A673 (cell line): ENCODE measurements around the gene CCDC137. TPM values are rescaled to one million over a fixed set of nuclear protein-coding genes. Genes with fewer than 3 reads are reported as not detected.

Experiments used
- BruUV-seq: library from RNA; stranded (reverse); fragments of 400-500 nt; replicated peaks from 2 replicates; lab custom pipeline; 2021; lab: Mats Ljungman, UMichigan
- CTCF ChIA-PET: fragments of 300-600 bp; sonication (Branson Sonifier 250); formaldehyde crosslinking; loops from one replicate; lab custom pipeline; 2022; ENCODE audit warnings: antibody characterized with exemption; lab: Charles Lee
- POLR2A ChIA-PET: fragments of 300-600 bp; sonication (Branson Sonifier 250); formaldehyde crosslinking; loops from one replicate; lab custom pipeline; 2022; ENCODE audit warnings: antibody characterized with exemption; ENCODE audit not compliant: low non-redundant PET; lab: Charles Lee
- DNase-seq: peaks from one replicate; pipeline ENCODE4 v3.0.0-alpha.2; 2015; ENCODE audit warnings: low spot score
- H3K27ac ChIP-seq: fragments of 200-600 bp; sonication (generic); 2 replicates; pipeline ENCODE4 v1.5.1; 2016; ENCODE audit warnings: mixed run types, low read depth, mild to moderate bottlenecking, mixed read lengths, antibody characterized with exemption, low read length; ENCODE audit not compliant: poor library complexity, severe bottlenecking
- H3K27me3 ChIP-seq: fragments of 200-600 bp; sonication (generic); replicated peaks from 2 replicates; pipeline ENCODE4 v1.6.1; 2017; ENCODE audit warnings: mixed run types, low read depth, mild to moderate bottlenecking, mixed read lengths, antibody characterized with exemption, low read length; ENCODE audit not compliant: insufficient read depth, poor library complexity
- H3K36me3 ChIP-seq: fragments of 200-600 bp; sonication (generic); 2 replicates; pipeline ENCODE4 v1.6.1; 2016; ENCODE audit warnings: mixed run types, mild to moderate bottlenecking, mixed read lengths, antibody characterized with exemption, low read length; ENCODE audit not compliant: insufficient read depth, poor library complexity, severe bottlenecking
- H3K4me1 ChIP-seq: fragments of 200-600 bp; sonication (generic); 2 replicates; pipeline ENCODE4 v1.6.1; 2017; ENCODE audit warnings: mixed run types, mild to moderate bottlenecking, mixed read lengths, antibody characterized with exemption, low read length; ENCODE audit not compliant: insufficient read depth, poor library complexity, severe bottlenecking
- H3K4me3 ChIP-seq: fragments of 200-600 bp; sonication (generic); 2 replicates; pipeline ENCODE4 v1.5.1; 2016; ENCODE audit warnings: low read depth, mixed run types, mild to moderate bottlenecking, mixed read lengths, low read length; ENCODE audit not compliant: poor library complexity, severe bottlenecking
- H3K9me3 ChIP-seq: fragments of 200-600 bp; sonication (generic); 2 replicates; pipeline ENCODE4 v1.6.1; 2016; ENCODE audit warnings: mixed run types, low read depth, mild to moderate bottlenecking, mixed read lengths, antibody characterized with exemption, low read length; ENCODE audit not compliant: poor library complexity, severe bottlenecking
- EZH2 ChIP-seq: fragments of 200-600 bp; sonication (generic); IDR thresholded peaks from 2 replicates; pipeline ENCODE4 v1.6.1; 2017; ENCODE audit warnings: borderline replicate concordance, low read depth, mild to moderate bottlenecking, mixed read lengths, antibody characterized with exemption, low read length; ENCODE audit not compliant: poor library complexity, severe bottlenecking
- intact Hi-C: fragments of 100-400 bp; cut with micrococcal nuclease; formaldehyde crosslinking; loops from one replicate; pipeline ENCODE4 v1.10.0; 2022; ENCODE audit not compliant: unreplicated experiment
- total RNA-seq: library from RNA; stranded (reverse); gene quantifications from 2 replicates; pipeline ENCODE4 v1.2.3, GENCODE V29; 2021
- TF ChIP-seq, protein P1 (sequence below): fragments of 300-800, 200-600 bp; sonication (generic); conservative IDR thresholded peaks from 2 replicates; pipeline ENCODE4 v1.5.1; 2017; ENCODE audit warnings: low read depth, mild to moderate bottlenecking, antibody characterized with exemption, low read length, moderate library complexity, mixed read lengths

Gene CCDC137
- total RNA-seq, 1 experiment from 2014 or later = 56.3 TPM

DNA sequence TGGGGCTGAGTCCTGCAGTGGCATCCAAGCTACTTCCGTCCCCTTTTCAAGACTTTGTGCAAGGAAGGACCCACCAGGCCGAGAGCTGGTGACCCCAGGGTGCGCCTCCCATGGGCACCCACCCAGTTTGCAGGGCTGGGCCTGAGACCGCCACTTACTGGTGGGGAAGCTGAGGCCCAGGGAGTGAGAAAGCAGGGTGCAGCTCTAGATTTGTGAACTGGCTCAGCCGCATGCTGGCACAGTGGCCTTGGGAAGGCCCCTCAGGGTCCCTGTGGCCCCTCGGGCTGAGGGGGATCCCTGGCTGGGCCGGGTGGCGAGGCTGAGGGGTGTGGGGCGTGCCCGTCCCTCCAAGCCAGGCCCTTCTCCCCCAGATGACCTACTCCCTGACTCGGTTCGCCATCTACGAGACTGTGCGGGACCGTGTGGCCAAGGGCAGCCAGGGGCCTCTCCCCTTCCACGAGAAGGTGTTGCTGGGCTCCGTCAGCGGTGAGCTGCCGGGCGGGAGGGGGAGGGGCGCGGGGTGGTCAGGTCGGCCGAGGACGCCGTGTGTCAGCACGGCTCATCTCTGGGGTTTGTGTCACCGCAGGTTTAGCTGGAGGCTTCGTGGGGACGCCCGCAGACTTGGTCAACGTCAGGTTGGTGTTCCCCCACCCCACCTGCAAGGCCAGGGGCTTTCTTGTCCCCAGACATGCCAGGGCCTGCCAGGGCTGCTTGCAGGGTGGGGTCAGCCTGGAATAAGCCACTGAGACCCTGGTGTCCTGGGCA is 48.8 kb downstream of the CCDC137 start:
- DNase-seq = no peak
- Histone ChIP-seq H3K4me3 (no peak overlapping the region), H3K9me3 (no peaks in the 10 kb centered on the region), H3K27ac (no peak overlapping the region), H3K4me1 (peaks cover 17% of the 10 kb centered on the region), H3K27me3 (no peaks in the 10 kb centered on the region), H3K36me3 (peaks cover 24% of the 10 kb centered on the region)
- TF ChIP-seq EZH2 = no peak
- TF ChIP-seq, protein P1, sequence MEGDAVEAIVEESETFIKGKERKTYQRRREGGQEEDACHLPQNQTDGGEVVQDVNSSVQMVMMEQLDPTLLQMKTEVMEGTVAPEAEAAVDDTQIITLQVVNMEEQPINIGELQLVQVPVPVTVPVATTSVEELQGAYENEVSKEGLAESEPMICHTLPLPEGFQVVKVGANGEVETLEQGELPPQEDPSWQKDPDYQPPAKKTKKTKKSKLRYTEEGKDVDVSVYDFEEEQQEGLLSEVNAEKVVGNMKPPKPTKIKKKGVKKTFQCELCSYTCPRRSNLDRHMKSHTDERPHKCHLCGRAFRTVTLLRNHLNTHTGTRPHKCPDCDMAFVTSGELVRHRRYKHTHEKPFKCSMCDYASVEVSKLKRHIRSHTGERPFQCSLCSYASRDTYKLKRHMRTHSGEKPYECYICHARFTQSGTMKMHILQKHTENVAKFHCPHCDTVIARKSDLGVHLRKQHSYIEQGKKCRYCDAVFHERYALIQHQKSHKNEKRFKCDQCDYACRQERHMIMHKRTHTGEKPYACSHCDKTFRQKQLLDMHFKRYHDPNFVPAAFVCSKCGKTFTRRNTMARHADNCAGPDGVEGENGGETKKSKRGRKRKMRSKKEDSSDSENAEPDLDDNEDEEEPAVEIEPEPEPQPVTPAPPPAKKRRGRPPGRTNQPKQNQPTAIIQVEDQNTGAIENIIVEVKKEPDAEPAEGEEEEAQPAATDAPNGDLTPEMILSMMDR = no peak
- ChIA-PET CTCF (no interaction called here), POLR2A (no interaction called here)
- intact Hi-C loops = no loop called here
- BruUV-seq = no TSS peak

DNA sequence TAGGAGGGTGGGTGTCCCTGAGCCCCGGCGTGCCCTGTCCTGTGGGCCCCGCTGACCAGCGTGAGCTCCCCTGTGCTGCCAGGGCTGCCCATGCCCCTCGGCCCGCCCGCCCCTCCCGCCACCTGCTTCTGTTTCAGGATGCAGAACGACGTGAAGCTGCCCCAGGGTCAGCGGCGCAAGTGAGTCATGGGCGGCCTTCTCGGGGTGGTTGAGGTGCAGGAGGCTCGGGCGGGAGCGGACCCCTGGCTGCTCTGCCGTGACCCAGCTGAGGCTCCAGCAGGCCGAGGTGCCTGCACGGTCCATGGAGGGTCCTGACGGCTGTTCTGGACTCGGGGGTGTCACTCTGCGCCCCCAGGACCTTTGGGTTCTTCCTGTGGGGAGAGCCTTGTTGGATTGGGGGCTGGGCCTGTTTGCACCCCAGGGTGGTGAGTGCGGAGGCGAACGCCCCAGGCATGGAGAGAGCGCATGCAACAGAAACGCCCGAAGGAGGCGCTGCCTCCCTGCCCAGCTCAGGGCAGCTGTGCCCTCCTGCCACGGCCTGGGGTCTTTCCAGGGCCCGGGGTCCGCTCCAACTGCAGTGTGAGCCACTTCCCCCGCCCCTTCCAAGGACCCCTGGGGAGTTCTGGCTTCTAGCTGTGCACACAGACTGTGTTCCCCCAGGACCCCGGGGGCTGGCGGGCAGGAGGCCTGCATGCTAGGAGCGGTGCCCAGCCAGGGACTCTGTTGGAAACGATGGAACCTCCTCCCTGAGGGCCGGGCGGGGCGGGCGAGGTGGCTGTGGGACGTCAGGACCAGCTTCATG is 49.5 kb downstream of the CCDC137 start:
- POLR2A ChIA-PET = no interaction called here
- CTCF ChIA-PET = no interaction called here
- DNase-seq = no peak
- Histone ChIP-seq H3K9me3 (no peaks in the 10 kb centered on the region), H3K27ac (no peak overlapping the region), H3K4me1 (peaks cover 9% of the 10 kb centered on the region), H3K27me3 (no peaks in the 10 kb centered on the region), H3K36me3 (peaks cover 24% of the 10 kb centered on the region), H3K4me3 (no peak overlapping the region)
- TF ChIP-seq, protein P1 = no peak
- TF ChIP-seq EZH2 = no peak
- BruUV-seq = no TSS peak
- intact Hi-C loops = no loop called here

DNA sequence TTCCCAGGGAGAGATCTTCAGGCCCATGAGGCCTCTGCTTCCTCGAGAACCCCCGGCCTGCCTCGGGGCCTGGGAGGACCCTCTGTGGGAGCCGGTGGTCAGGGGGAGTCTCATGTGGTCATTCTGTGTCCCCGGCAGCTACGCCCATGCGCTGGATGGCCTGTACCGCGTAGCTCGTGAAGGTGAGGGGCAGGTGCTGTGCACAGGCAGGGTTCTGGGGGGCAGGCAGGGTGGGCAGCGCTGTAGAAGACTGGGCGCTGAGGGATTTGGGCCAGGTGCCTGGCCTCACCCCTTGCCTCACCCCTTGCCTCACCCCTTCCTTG is 50.1 kb downstream of the CCDC137 start:
- CTCF ChIA-PET = no interaction called here
- TF ChIP-seq, protein P1 = no peak
- TF ChIP-seq EZH2 = no peak
- Histone ChIP-seq H3K36me3 (peaks cover 24% of the 10 kb centered on the region), H3K27me3 (no peaks in the 10 kb centered on the region), H3K4me1 (peaks cover 3% of the 10 kb centered on the region), H3K9me3 (no peaks in the 10 kb centered on the region), H3K4me3 (no peak overlapping the region), H3K27ac (no peak overlapping the region)
- POLR2A ChIA-PET = no interaction called here
- DNase-seq = no peak
- intact Hi-C loops = no loop called here
- BruUV-seq = no TSS peak
